Small intestine (tissue), 16 donors: ENCODE results near the gene KCNK5. TPM values are rescaled to one million over a fixed set of nuclear protein-coding genes. Genes with fewer than 3 reads are reported as not detected.

Source experiments
- DNase-seq, 2 donors: peaks; one replicate each; pipeline versions ENCODE4 v3.0.0 to v3.0.0-alpha.2; 2013
- FAIRE-seq: peaks from 2 replicates; lab custom pipeline; 2012; peaks lifted over from hg19 to GRCh38; lab: Jason Lieb, UNC
- H3K27ac ChIP-seq, 3 donors: one replicate each; pipeline ENCODE4 v1.5.1; 2013; ENCODE audit warnings: low read length in 2 of 3, mild to moderate bottlenecking in 2 of 3, control low read depth in 1 of 3, inconsistent platforms in 1 of 3, low read depth in 1 of 3, moderate library complexity in 1 of 3
- H3K27me3 ChIP-seq, 3 donors: one replicate each; pipeline ENCODE4 v1.6.1; 2013; ENCODE audit warnings: low read length in 3 of 3, inconsistent platforms in 1 of 3; ENCODE audit not compliant: control insufficient read depth in 3 of 3, insufficient read depth in 3 of 3
- H3K36me3 ChIP-seq, 3 donors: one replicate each; pipeline ENCODE4 v1.6.1; 2013; ENCODE audit warnings: low read length in 3 of 3, inconsistent platforms in 1 of 3, low read depth in 1 of 3, mild to moderate bottlenecking in 1 of 3, moderate library complexity in 1 of 3; ENCODE audit not compliant: control insufficient read depth in 3 of 3, insufficient read depth in 2 of 3
- H3K4me1 ChIP-seq, 3 donors: one replicate each; pipeline ENCODE4 v1.6.1; 2013; ENCODE audit warnings: low read length in 2 of 3, inconsistent platforms in 1 of 3, low read depth in 1 of 3, mild to moderate bottlenecking in 1 of 3, moderate library complexity in 1 of 3; ENCODE audit not compliant: control insufficient read depth in 3 of 3, insufficient read depth in 2 of 3
- H3K4me3 ChIP-seq, 3 donors: one replicate each; pipeline ENCODE4 v1.5.1; 2013; ENCODE audit warnings: low read length in 3 of 3, control low read depth in 1 of 3, inconsistent platforms in 1 of 3, low read depth in 1 of 3, mild to moderate bottlenecking in 1 of 3, moderate library complexity in 1 of 3
- H3K9me3 ChIP-seq, 2 donors: one replicate each; pipeline ENCODE4 v1.6.1; 2013; ENCODE audit warnings: low read depth in 1 of 2, low read length in 1 of 2; ENCODE audit not compliant: control insufficient read depth in 2 of 2, insufficient read depth in 1 of 2
- WGBS, 3 donors: extraction: QIAGEN DNeasy Blood & Tissue Kit; methylation state at CpG; one replicate each; pipeline ENCODE4 v1.1.7; 2013; 5-methylcytosine and 5-hydroxymethylcytosine counted together
- long read RNA-seq, 10 donors: transcript quantifications; one replicate each; lab custom pipeline, GENCODE V29; 2026
- polyA plus RNA-seq, 4 donors: library from polyadenylated mRNA; stranded (reverse) in 3 of 4; unstranded in 1 of 4; fragments of 200-250 nt in 3 of 4; fragments of 120-200 nt in 1 of 4; gene quantifications; one replicate each; pipeline versions ENCODE4 v1.2.1 to v1.2.3, GENCODE V29; 2013
- donor health status: healthy with polysubstance abuse.
- donor health status: control.
- donor health status: control.
- donor health status: Bipolar disorder and iron deficiency.
- donor health status: healthy.

Gene KCNK5, protein sequence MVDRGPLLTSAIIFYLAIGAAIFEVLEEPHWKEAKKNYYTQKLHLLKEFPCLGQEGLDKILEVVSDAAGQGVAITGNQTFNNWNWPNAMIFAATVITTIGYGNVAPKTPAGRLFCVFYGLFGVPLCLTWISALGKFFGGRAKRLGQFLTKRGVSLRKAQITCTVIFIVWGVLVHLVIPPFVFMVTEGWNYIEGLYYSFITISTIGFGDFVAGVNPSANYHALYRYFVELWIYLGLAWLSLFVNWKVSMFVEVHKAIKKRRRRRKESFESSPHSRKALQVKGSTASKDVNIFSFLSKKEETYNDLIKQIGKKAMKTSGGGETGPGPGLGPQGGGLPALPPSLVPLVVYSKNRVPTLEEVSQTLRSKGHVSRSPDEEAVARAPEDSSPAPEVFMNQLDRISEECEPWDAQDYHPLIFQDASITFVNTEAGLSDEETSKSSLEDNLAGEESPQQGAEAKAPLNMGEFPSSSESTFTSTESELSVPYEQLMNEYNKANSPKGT
- polyA plus RNA-seq = 10 to 100 TPM; 29.9 to 44.1 (median 41.3) TPM
- long read RNA-seq, donor 1, partial matches to known transcripts = 0 of 4 reads
- long read RNA-seq, donor 1, other reads (novel, unspliced or antisense) = 0 of 4 reads
- long read RNA-seq, donor 2 = 0 reads
- long read RNA-seq, donor 3, partial matches to known transcripts = 0 of 2 reads
- long read RNA-seq, donor 3, other reads (novel, unspliced or antisense) = 0 of 2 reads
- long read RNA-seq, donor 4 = 0 reads
- long read RNA-seq, donor 5 = 0 reads
- long read RNA-seq, donor 6, partial matches to known transcripts = 0 of 1 reads
- long read RNA-seq, donor 6, other reads (novel, unspliced or antisense) = 0 of 1 reads
- long read RNA-seq, donor 7 = 0 reads
- long read RNA-seq, donor 8 = 0 reads
- long read RNA-seq, donor 9 = 0 reads
- long read RNA-seq, donor 10, partial matches to known transcripts = 5 of 5 reads
- long read RNA-seq, donor 10, other reads (novel, unspliced or antisense) = 0 of 5 reads

DNA sequence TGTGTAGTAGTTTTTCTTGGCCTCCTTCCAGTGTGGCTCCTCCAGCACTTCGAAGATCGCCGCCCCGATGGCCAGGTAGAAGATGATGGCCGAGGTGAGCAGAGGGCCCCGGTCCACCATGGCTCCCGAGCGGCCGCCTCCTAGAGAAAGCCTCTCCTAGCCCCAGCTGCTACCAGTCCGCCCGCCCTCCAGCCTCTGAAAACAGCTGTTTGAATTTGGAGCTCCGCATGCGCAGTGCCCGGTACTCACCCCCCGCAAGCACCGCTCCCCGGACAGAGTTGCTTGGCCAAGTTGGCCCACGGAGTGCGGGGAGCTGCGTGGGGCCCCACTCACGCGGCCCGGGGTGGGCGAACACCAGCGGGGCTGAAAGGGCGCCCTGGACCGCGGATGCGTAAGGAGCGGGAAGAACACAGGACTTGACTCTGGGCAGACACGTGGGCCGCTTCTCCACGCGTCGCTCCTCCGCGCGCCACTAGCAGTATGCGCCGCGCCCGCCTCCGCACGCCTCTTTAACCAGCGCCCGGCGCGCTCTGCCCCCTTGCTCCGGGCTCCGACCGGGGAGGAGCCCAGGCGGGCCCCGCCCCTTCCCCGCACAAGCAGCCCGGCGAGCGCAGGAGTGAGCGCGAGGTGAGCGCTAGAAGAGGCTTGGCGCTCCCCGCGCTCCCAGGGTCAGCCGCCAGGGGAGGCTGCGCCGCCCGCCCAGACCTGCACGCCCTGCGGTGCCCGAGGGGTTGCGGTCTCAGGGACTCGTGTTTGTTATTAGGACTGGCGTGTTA, at the start of gene KCNK5:
TSS of gene KCNK5 (minus strand) at position 484 of the 776 bp plus-strand sequence. CDS start at position 120, 364 bp downstream.
- peaks cover 0 to 12% (median 0%) of the 10 kb centered on the region in 3 donors for H3K36me3 ChIP-seq
- DNase-seq = peak; percentile 94 to 95

GRCh38 chr6:39276379-39276995, 47.2 kb upstream of the KCNK5 start:
- H3K9me3 ChIP-seq = no peaks in the 10 kb centered on the region
- DNase-seq (peak; percentile 17 to 29), FAIRE-seq (no peak)
- H3K4me3 ChIP-seq = no peak overlapping the region
- H3K36me3 ChIP-seq = no peaks in the 10 kb centered on the region
- peak overlapping the region in 1 of 3 donors; percentile 42 for H3K27ac ChIP-seq
- 78 to 88% (median 84%) methylated on average over 3 of the region's 3 CpGs for WGBS, 3 donors
- peaks cover 0 to 4% (median under 1%) of the 10 kb centered on the region in 3 donors for H3K4me1 ChIP-seq
- peaks cover 0 to 48% (median 0%) of the 10 kb centered on the region in 3 donors for H3K27me3 ChIP-seq

More for the DNA sequence above, at the start of gene KCNK5:
- Histone ChIP-seq H3K4me3 (peak within 1 kb of the TSS; percentile 55 to 94 (median 93)), H3K27ac (peak within 1 kb of the TSS; percentile 74 to 98 (median 83)), H3K9me3 (no peaks in the 10 kb centered on the region), H3K27me3 (no peaks in the 10 kb centered on the region), H3K4me1 (peaks cover 3 to 36% (median 16%) of the 10 kb centered on the region in 3 donors)
- no peak for FAIRE-seq
- 0 to 1% (median 1%) methylated on average over 55 to 73 of the region's 73 CpGs for WGBS, 3 donors

GRCh38 chr6:39274903-39275302, 45.6 kb upstream of the KCNK5 start:
- FAIRE-seq (no peak), DNase-seq (no peak)
- no peak overlapping the region for H3K4me3 ChIP-seq
- peaks cover 0 to 5% (median 4%) of the 10 kb centered on the region in 3 donors for H3K4me1 ChIP-seq
- no peaks in the 10 kb centered on the region for H3K9me3 ChIP-seq
- no peaks in the 10 kb centered on the region for H3K36me3 ChIP-seq
- H3K27me3 ChIP-seq = peaks cover 0 to 45% (median 0%) of the 10 kb centered on the region in 3 donors
- WGBS, 3 donors = 88 to 92% (median 91%) methylated on average over 3 of the region's 3 CpGs
- no peak overlapping the region for H3K27ac ChIP-seq

GRCh38 chr6:39274471-39274870, 45.2 kb upstream of the KCNK5 start:
- WGBS, 3 donors = 64 to 71% (median 70%) methylated on average over 4 of the region's 4 CpGs
- H3K27ac ChIP-seq = no peak overlapping the region
- H3K9me3 ChIP-seq = no peaks in the 10 kb centered on the region
- peaks cover 0 to 41% (median 0%) of the 10 kb centered on the region in 3 donors for H3K27me3 ChIP-seq
- FAIRE-seq (no peak), DNase-seq (no peak)
- H3K4me3 ChIP-seq = no peak overlapping the region
- H3K36me3 ChIP-seq = no peaks in the 10 kb centered on the region
- H3K4me1 ChIP-seq = peaks cover 0 to 8% (median 5%) of the 10 kb centered on the region in 3 donors

DNA sequence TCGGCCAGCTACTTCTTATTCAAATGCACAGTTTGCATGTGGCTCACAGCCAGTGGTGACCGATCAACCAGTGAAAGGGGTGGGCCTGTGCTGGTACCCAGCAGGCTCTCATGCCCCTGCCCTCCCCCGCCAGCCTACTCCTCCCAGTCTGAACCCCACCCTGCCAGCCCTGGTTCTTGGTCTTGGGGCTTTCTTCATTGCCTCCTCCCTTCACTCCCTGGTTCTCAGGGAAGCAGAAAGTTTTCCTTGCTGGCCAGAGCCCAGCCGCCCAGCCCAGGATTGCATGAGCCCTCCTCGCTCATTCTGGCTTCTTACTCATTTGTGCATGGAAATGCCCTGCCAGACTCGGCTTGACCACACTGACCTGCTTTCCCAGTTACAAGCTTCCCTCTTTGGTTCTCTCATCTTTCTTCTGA, 44.1 kb upstream of the KCNK5 start:
- H3K4me1 ChIP-seq = peaks cover 0 to 8% (median 2%) of the 10 kb centered on the region in 3 donors
- no peak overlapping the region for H3K4me3 ChIP-seq
- no peak overlapping the region for H3K27ac ChIP-seq
- no peak for DNase-seq
- no peaks in the 10 kb centered on the region for H3K9me3 ChIP-seq
- peaks cover 0 to 38% (median 0%) of the 10 kb centered on the region in 3 donors for H3K27me3 ChIP-seq
- 72 to 78% (median 75%) methylated on average over 5 to 6 of the region's 6 CpGs for WGBS, 3 donors
- no peak for FAIRE-seq
- H3K36me3 ChIP-seq = no peaks in the 10 kb centered on the region

- no peak for FAIRE-seq
- DNase-seq = peak; percentile 37 to 67
- WGBS, 3 donors = 30 to 66% (median 40%) methylated on average over 1 of the region's 1 CpG
- H3K36me3 ChIP-seq = no peaks in the 10 kb centered on the region
- H3K4me3 ChIP-seq = no peak overlapping the region
- no peak overlapping the region for H3K27ac ChIP-seq
- H3K27me3 ChIP-seq = peaks cover 0 to 20% (median 0%) of the 10 kb centered on the region in 3 donors
- no peaks in the 10 kb centered on the region for H3K9me3 ChIP-seq
- peaks cover 0 to 13% (median 2%) of the 10 kb centered on the region in 3 donors for H3K4me1 ChIP-seq
Observed at GRCh38 chr6:39269961-39270360, 40.7 kb upstream of the KCNK5 start.

DNA sequence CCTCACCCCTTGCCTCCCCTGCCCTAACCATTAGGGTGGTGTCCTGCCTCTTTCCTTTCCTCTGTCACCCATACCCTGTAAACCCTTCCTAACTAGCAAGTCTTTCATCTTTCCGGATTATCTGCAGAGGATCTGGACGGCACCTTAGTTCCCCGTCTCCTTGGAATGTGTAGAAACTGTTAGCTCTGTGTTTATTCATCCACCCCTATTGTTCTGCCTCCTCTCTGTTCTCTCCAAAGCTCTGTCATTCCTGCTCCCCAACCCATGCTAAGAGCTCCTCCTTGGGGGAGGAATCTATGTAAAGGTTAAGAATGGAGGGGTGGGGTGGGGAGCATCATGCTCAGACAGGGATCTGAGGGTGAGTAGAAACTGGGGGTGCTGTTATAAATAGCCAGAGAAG, 39.4 kb upstream of the KCNK5 start:
- no peak for DNase-seq
- Histone ChIP-seq H3K9me3 (no peaks in the 10 kb centered on the region), H3K36me3 (no peaks in the 10 kb centered on the region), H3K4me3 (no peak overlapping the region), H3K27ac (no peak overlapping the region), H3K27me3 (peaks cover 0 to 15% (median 0%) of the 10 kb centered on the region in 3 donors), H3K4me1 (peaks cover 0 to 13% (median 2%) of the 10 kb centered on the region in 3 donors)
- no peak for FAIRE-seq
- 83 to 91% (median 86%) methylated on average over 3 of the region's 3 CpGs for WGBS, 3 donors
